Heart right ventricle (tissue), 16 donors: Measurements from ENCODE around the gene HNRNPR. TPM values are rescaled to one million over a fixed set of nuclear protein-coding genes. Genes with fewer than 3 reads are reported as not detected.

ENCODE experiments used
- ATAC-seq, 8 donors: fragments of 200-7000 bp; cut with Tn5 transposase; one replicate each; pipeline ENCODE4 v1.9.1; 2020; ENCODE audit warnings: mild to moderate bottlenecking in 8 of 8, moderate library complexity in 8 of 8, moderate number of reproducible peaks in 1 of 8
- DNase-seq, 2 donors: peaks; one replicate each; pipeline ENCODE4 v3.0.0-alpha.2; 2020
- H3K27ac ChIP-seq, 10 donors: fragments of 200-600 bp; sonication (generic) in 2 of 10; one replicate each; pipeline versions ENCODE4 v1.5.0 to v1.8.0; 2020 to 2022; ENCODE audit warnings: mild to moderate bottlenecking in 3 of 10
- H3K27me3 ChIP-seq, 7 donors: fragments of 200-600 bp; one replicate each; pipeline ENCODE4 v1.8.0; 2021 to 2022; ENCODE audit warnings: mild to moderate bottlenecking in 2 of 7
- H3K36me3 ChIP-seq, 9 donors: fragments of 200-600 bp; sonication (generic) in 1 of 9; one replicate each; pipeline versions ENCODE4 v1.5.0 to v1.8.0; 2020 to 2022; ENCODE audit warnings: mild to moderate bottlenecking in 2 of 9
- H3K4me1 ChIP-seq, 9 donors: fragments of 200-600 bp; sonication (generic) in 1 of 9; one replicate each; pipeline versions ENCODE4 v1.5.0 to v1.8.0; 2020 to 2022; ENCODE audit warnings: mild to moderate bottlenecking in 4 of 9
- H3K4me3 ChIP-seq, 10 donors: fragments of 200-600 bp; sonication (generic) in 2 of 10; one replicate each; pipeline versions ENCODE4 v1.5.0 to v1.8.0; 2020 to 2022; ENCODE audit warnings: mild to moderate bottlenecking in 7 of 10, moderate library complexity in 2 of 10
- H3K9me3 ChIP-seq, 11 donors: fragments of 200-600 bp in 10 of 11; sonication (generic) in 2 of 11; one replicate each; pipeline versions ENCODE4 v1.5.0 to v1.8.0; 2013 to 2022; ENCODE audit warnings: mild to moderate bottlenecking in 2 of 11, control low read depth in 1 of 11, moderate library complexity in 1 of 11
- WGBS, 2 donors: extraction: QIAGEN DNeasy Blood & Tissue Kit; methylation state at CpG; one replicate each; pipeline ENCODE4 v1.1.7; 2013; ENCODE audit warnings: inconsistent platforms in 1 of 2; 5-methylcytosine and 5-hydroxymethylcytosine counted together
- intact Hi-C, 10 donors: fragments of 100-400 bp; cut with DNase I; formaldehyde crosslinking; loops; one replicate each; pipeline versions ENCODE4 v1.11.1 to v1.14.2; 2022
- polyA plus RNA-seq, 2 donors: library from polyadenylated mRNA; stranded (reverse); fragments of 200-250 nt; gene quantifications; one replicate each; pipeline ENCODE4 v1.2.3, GENCODE V29; 2013
- total RNA-seq, 10 donors: library from RNA; stranded (reverse); fragmentation: NEBNext Ultra II Directional in 3 of 10; extraction: Animal tissue kit (Norgen Biotek cat#: 25700) in 3 of 10; gene quantifications; one replicate each; pipeline versions ENCODE4 v1.2.1 to v1.2.4, GENCODE V29; 2021 to 2023
- TF ChIP-seq, protein P1 (sequence below), 9 donors: fragments of 200-600 bp; sonication (generic) in 2 of 9; IDR thresholded peaks; one replicate each; pipeline versions ENCODE4 v1.5.0 to v1.8.0; 2021 to 2022; ENCODE audit warnings: antibody characterized with exemption in 9 of 9, mild to moderate bottlenecking in 5 of 9, moderate library complexity in 1 of 9
- donor health status: Arrhythmogenic right ventricular cardiomyopathy.
- donor health status: ischemic (EF 13 %, LVEDD 7.1; RV severe dilation, severe dysfunction).
- donor health status: healthy with polysubstance abuse.
- donor health status: DM: no; HTN: yes; CAD: no.
- donor health status: DM: no; HTN: no; CAD: no.
- donor health status: ischemic (EF 25% LVEDD 6.9; RV normal size, moderate dysfunction).
- donor health status: ischemic (EF 25% LVEDD 5.7; RV mildly dilated, moderate dysfunction).
- donor health status: healthy.
- donor health status: DM: yes; HTN: yes; CAD: no.
- donor health status: Ischemic cardiomyopathy.
- donor health status: ischemic (EF 35%, LVEDD 5.7; RV mildly dilated, moderate dysfunction).
- donor health status: nonischemic (EF 11% LVEDD 7.7; RV severe dilation, severe dysfunction).
- donor health status: DM: yes; HTN: yes; CAD: no.
- donor health status: PGD.
- donor health status: ischemic (EF 29% LVEDD 5.4; RV normal size, mild dysfunction).
- donor health status: nonischemic (EF 23%, LVEDD 6.1; RV moderate dilation, normal function).

HNRNPR gene
- total and polyA plus RNA-seq, 12 donors, result 44.6 to 72.7 (median 64.0) TPM

DNA sequence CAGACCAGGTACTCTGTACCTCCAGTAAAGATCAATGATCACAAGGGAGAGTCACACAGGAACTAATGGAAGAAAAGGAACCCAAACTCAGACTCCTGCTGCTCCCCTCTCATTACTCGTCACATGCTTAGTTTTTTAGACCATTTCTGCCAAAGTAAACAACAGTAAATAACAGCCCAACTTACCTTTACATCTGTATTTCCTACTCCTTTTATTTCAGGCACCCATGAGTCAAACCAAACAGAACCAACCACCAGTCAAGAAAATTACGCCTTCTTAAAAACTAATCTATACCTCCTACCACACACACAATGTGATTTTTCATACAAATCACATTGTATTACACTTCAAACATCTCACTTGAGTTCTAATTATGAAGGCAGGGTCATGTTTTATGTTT lies 65.4 kb downstream of the HNRNPR start:
- intact Hi-C loops, result loop anchor here in 8 of 10 donors (5.0 to 10.0 kb wide), 7 partner anchors 54 to 304 kb away; partner anchors contain the start of genes HTR1D (in 5 of the 8) and LACTBL1 (in 2 of the 8)
- DNase-seq, result no peak
- H3K9me3 ChIP-seq, result no peaks in the 10 kb centered on the region
- TF ChIP-seq, protein P1, sequence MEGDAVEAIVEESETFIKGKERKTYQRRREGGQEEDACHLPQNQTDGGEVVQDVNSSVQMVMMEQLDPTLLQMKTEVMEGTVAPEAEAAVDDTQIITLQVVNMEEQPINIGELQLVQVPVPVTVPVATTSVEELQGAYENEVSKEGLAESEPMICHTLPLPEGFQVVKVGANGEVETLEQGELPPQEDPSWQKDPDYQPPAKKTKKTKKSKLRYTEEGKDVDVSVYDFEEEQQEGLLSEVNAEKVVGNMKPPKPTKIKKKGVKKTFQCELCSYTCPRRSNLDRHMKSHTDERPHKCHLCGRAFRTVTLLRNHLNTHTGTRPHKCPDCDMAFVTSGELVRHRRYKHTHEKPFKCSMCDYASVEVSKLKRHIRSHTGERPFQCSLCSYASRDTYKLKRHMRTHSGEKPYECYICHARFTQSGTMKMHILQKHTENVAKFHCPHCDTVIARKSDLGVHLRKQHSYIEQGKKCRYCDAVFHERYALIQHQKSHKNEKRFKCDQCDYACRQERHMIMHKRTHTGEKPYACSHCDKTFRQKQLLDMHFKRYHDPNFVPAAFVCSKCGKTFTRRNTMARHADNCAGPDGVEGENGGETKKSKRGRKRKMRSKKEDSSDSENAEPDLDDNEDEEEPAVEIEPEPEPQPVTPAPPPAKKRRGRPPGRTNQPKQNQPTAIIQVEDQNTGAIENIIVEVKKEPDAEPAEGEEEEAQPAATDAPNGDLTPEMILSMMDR (IDR thresholded peaks at IDR 0.05), result no peak
- no peak for ATAC-seq
- peaks cover 0 to 43% (median 14%) of the 10 kb centered on the region in 9 donors for H3K36me3 ChIP-seq
- 89% methylated on average over 2 of the region's 2 CpGs for WGBS, 2 donors
- no peak overlapping the region for H3K27ac ChIP-seq
- no peak overlapping the region for H3K4me3 ChIP-seq
- H3K27me3 ChIP-seq, result peaks cover 0 to 8% (median 0%) of the 10 kb centered on the region in 7 donors
- peaks cover 0 to 11% (median 0%) of the 10 kb centered on the region in 9 donors for H3K4me1 ChIP-seq

DNA sequence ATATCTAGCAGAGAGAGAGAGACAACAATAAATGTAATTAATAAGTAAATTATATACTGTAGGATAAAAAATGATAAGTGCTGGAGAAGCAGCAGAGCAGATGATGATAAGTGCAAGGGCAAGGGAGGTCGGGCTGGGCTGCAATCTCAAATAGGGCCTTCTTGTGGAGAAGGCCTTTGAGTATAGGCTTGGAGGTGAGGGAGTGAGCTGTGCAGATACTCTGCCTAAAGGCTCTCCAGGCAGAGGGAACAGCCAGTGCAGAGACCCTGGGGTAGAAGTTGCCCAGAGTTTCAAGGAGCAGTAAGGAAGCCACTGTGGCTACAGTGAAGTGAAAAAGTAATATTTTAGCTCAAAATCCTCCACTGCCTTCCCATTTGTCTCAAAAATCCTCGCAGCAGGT lies 67.6 kb downstream of the HNRNPR start:
- 93 to 94% methylated on average over 2 of the region's 2 CpGs for WGBS, 2 donors
- no peak for DNase-seq
- Histone ChIP-seq H3K27me3 (peaks cover 0 to 18% (median 0%) of the 10 kb centered on the region in 7 donors), H3K4me1 (no peaks in the 10 kb centered on the region), H3K4me3 (no peak overlapping the region), H3K36me3 (peaks cover 0 to 22% (median 5%) of the 10 kb centered on the region in 9 donors), H3K9me3 (no peaks in the 10 kb centered on the region), H3K27ac (no peak overlapping the region)
- intact Hi-C loops, result loop anchor here in 8 of 10 donors (1.0 to 10.0 kb wide), 8 partner anchors 32 to 302 kb away; partner anchors contain the start of genes HTR1D (in 5 of the 8) and LACTBL1 (in 2 of the 8)
- ATAC-seq, result no peak
- TF ChIP-seq, protein P1 (IDR thresholded peaks at IDR 0.05), result no peak

DNA sequence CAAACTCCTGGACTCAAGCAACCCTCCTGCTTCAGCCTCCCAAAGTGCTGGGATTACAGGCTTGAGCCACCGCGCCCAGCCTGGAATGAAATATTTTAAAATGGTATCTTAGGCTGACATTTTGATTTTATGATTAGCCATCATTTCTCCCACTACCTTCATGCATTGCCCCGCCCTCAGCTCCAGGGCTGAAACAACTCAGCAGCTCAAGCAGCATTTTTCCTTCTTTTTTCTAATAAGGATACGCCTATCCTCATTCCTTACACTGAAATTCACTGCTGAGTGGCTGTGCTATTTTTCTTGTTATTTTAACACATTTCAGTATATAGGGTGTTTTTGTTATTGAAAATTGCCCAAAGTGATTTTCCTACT lies 70.0 kb downstream of the HNRNPR start:
- WGBS, 2 donors, result 73 to 95% methylated on average over 4 of the region's 4 CpGs
- H3K9me3 ChIP-seq, result no peaks in the 10 kb centered on the region
- intact Hi-C loops, result loop anchor here in 8 of 10 donors (5.0 to 10.0 kb wide), 7 partner anchors 49 to 299 kb away; partner anchors contain the start of genes HTR1D (in 3 of the 8) and LACTBL1 (in 2 of the 8)

DNA sequence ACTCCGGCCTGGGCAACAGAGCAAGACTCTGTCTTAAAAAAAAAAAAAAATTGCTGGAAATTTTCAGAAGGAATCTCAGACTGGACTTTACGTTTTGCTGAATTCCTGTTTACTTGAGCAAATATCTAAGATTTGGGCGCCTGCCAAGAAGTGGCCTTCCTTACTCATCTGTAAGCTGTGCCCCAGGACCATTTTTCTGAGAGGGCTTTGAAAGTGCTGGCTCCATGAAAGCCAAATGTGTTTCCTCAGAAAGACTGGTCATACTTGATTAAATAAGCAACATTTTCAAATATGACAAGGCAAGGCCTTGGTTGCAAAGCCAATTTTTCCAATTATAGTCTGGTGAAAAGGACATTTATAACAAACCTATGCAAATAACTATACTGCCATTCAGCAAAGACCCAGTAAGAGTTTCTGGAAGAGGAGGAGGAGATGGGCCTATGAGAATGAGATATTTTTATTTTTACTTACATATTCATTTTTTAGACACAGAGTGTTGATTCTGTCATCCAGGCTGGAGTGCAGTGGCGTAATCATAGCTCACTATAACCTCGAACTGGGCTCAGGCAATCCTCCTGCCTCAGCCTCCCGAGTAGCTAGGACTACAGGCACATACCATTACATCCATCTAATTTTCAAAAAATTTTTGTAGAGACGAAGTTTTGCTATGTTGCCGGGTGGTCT lies 70.5 kb downstream of the HNRNPR start:
- 80 to 87% methylated on average over 8 of the region's 8 CpGs for WGBS, 2 donors
- no peaks in the 10 kb centered on the region for H3K36me3 ChIP-seq
- no peaks in the 10 kb centered on the region for H3K4me1 ChIP-seq
- TF ChIP-seq, protein P1 (IDR thresholded peaks at IDR 0.05), result no peak
- no peak for ATAC-seq
- H3K27ac ChIP-seq, result no peak overlapping the region
- H3K9me3 ChIP-seq, result no peaks in the 10 kb centered on the region
- DNase-seq, result no peak
- intact Hi-C loops, result loop anchor here in 8 of 10 donors (5.0 to 10.0 kb wide), 7 partner anchors 49 to 299 kb away; partner anchors contain the start of genes HTR1D (in 3 of the 8) and LACTBL1 (in 2 of the 8)
- H3K27me3 ChIP-seq, result peaks cover 0 to 28% (median 11%) of the 10 kb centered on the region in 7 donors
- no peak overlapping the region for H3K4me3 ChIP-seq

More for the DNA sequence above, 70.0 kb downstream of the HNRNPR start:
- no peaks in the 10 kb centered on the region for H3K4me1 ChIP-seq
- TF ChIP-seq, protein P1 (IDR thresholded peaks at IDR 0.05), result no peak
- H3K36me3 ChIP-seq, result no peaks in the 10 kb centered on the region
- DNase-seq (no peak), ATAC-seq (no peak)
- H3K27ac ChIP-seq, result no peak overlapping the region
- peaks cover 0 to 28% (median 11%) of the 10 kb centered on the region in 7 donors for H3K27me3 ChIP-seq
- no peak overlapping the region for H3K4me3 ChIP-seq
